ENCODE results near the gene SPTBN5.

The SPTBN5 gene

DNA sequence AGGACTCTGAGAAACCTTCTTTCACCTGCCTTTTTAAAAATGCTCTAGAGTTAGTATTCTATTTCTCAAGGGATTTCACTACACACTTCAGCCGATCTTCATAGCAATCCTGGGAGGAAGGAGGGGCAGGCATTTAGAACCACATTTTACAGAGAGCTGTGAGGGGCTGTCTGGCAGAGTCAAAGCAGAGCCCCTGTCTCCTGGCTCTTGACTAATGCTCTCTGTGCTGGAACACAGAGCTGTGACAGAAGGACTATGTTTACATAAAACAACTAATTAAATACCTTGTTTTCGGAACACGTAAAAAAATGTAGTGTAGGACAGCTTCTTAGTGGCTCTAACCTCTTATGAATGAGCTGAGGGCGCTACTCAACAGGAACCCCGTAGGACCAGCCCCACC, 7.6 kb upstream of the SPTBN5 start:
- TF ChIP-seq, protein P1, sequence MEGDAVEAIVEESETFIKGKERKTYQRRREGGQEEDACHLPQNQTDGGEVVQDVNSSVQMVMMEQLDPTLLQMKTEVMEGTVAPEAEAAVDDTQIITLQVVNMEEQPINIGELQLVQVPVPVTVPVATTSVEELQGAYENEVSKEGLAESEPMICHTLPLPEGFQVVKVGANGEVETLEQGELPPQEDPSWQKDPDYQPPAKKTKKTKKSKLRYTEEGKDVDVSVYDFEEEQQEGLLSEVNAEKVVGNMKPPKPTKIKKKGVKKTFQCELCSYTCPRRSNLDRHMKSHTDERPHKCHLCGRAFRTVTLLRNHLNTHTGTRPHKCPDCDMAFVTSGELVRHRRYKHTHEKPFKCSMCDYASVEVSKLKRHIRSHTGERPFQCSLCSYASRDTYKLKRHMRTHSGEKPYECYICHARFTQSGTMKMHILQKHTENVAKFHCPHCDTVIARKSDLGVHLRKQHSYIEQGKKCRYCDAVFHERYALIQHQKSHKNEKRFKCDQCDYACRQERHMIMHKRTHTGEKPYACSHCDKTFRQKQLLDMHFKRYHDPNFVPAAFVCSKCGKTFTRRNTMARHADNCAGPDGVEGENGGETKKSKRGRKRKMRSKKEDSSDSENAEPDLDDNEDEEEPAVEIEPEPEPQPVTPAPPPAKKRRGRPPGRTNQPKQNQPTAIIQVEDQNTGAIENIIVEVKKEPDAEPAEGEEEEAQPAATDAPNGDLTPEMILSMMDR (IDR thresholded peaks at IDR 0.05; ENCODE audit: extremely low read depth, missing control alignments), result no peak
- DNase-seq (ENCODE audit: low spot score), result no peak

DNA sequence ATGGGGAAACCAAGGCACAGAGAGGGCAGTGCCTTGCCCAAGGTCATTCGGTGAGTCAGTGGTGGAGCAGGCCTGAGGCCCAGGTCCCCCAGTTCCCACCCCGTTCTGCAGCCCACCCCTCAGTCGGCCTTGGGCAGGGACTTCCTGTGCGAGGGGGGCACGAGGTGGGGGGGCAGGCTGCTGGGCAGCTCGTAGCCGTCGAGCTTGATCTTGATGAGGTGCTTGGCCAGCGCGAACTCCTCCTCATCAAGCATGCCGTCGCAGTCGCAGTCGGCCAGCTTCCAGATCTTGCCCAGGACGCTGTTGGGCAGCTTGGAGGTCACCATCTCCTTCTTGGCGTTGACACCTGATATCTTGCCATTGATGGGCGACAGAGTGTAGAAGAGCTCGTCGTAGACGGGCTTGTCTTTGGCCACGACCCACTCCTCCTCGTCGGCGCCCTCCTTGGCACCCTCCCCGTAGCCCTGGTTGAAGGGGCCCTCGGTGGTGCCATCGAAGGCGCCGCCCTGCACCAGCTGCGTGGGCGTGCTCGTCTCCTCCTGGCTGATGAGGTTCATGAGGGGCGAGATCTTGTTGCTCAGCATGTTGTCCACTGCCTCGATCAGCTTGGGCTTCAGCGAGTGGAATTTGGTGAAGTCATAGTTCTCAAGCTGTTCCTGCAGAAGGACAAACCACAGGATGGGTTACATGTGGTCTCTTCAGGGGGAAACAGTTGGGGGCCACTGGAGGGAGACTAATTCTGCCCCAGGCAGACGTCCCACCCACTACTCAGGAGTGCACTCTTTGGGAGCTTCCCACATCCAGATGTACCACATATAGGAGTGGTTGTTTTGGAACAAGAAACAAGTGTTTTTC, 6.9 kb upstream of the SPTBN5 start:
- DNase-seq (ENCODE audit: low spot score), result no peak

GRCh38 chr15:41899854-41900442, 6.1 kb upstream of the SPTBN5 start:
- no peak for DNase-seq (ENCODE audit: low spot score)
- TF ChIP-seq, protein P1 (IDR thresholded peaks at IDR 0.05; ENCODE audit: extremely low read depth, missing control alignments), result no peak

More for the DNA sequence above, 6.9 kb upstream of the SPTBN5 start:
- TF ChIP-seq, protein P1 (IDR thresholded peaks at IDR 0.05; ENCODE audit: extremely low read depth, missing control alignments), result no peak

GRCh38 chr15:41897363-41897799, 3.5 kb upstream of the SPTBN5 start:
- no peak for DNase-seq (ENCODE audit: low spot score)
- TF ChIP-seq, protein P1 (IDR thresholded peaks at IDR 0.05; ENCODE audit: extremely low read depth, missing control alignments), result no peak

GRCh38 chr15:41896566-41896965, 2.7 kb upstream of the SPTBN5 start:
- TF ChIP-seq, protein P1 (IDR thresholded peaks at IDR 0.05; ENCODE audit: extremely low read depth, missing control alignments), result no peak
- no peak for DNase-seq (ENCODE audit: low spot score)

DNA sequence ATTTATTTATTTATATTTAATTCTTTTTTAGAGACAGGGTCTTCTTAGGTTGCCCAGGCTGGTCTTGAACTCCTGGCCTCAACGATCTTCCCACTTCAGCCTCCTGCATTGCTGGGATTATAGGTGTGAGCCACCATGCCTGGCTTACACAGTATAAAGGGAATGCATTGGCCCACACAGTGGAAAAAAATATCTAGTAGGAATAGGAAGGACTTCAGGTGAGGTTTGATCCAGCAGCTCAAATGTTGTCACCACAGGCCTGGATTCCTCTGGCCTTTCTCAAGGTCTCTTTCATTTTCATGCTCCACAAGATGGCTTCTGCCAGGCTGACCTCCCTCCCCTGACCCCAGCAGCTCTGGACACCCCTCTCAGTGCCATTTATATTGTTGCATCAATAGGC, 2.1 kb upstream of the SPTBN5 start:
- DNase-seq (ENCODE audit: low spot score), result no peak
- TF ChIP-seq, protein P1 (IDR thresholded peaks at IDR 0.05; ENCODE audit: extremely low read depth, missing control alignments), result no peak

DNA sequence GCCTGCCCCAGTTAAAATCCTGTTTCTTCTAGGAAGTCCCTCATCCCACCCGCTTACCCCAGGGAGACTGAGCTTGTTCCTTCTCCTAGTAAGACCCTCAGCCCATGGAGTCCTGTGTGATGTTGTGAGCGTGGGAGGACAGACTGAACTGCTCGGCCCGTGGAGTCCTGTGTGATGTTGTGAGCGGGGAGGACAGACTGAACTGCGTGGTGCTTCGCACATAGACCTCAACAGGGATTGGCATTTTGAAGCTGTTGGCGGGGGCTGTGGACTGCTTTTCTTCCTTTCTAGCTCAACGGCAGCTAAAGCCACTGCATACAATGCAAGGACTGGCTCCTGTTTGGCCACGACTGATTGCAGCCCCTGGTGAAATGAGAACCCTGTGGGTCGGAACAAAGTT, 1.6 kb upstream of the SPTBN5 start:
- TF ChIP-seq, protein P1 (IDR thresholded peaks at IDR 0.05; ENCODE audit: extremely low read depth, missing control alignments), result no peak
- DNase-seq (ENCODE audit: low spot score), result no peak

Data from GM20000 (cell line).